PC-9 (cell line): ENCODE data around the gene TNNI3K. TPM values are rescaled to one million over a fixed set of nuclear protein-coding genes. Genes with fewer than 3 reads are reported as not detected.

Experiments used
- BruUV-seq: library from RNA; stranded (reverse); fragments of 400-500 nt; replicated peaks from 2 replicates; lab custom pipeline; 2021; lab: Mats Ljungman, UMichigan
- CTCF ChIA-PET: fragments of 300-600 bp; sonication (Branson Sonifier 250); formaldehyde crosslinking; loops from one replicate; lab custom pipeline; 2022; ENCODE audit warnings: antibody characterized with exemption; lab: Charles Lee
- POLR2A ChIA-PET: fragments of 300-600 bp; sonication (Branson Sonifier 250); formaldehyde crosslinking; loops from one replicate; lab custom pipeline; 2022; ENCODE audit warnings: antibody characterized with exemption; ENCODE audit not compliant: unreplicated experiment; lab: Charles Lee
- DNase-seq, 2 experiments: peaks; one replicate each; pipeline versions ENCODE4 v3.0.0 to v3.0.0-alpha.2; 2015 to 2022; ENCODE audit warnings: mixed read lengths in 1 of 2
- H2AFZ ChIP-seq: fragments of 200-600 bp; sonication (generic); 2 replicates; pipeline ENCODE4 v1.8.1; 2017; ENCODE audit warnings: antibody characterized with exemption
- H3F3A ChIP-seq: fragments of 200-600 bp; sonication (generic); 2 replicates; pipeline ENCODE4 v1.8.1; 2017; ENCODE audit warnings: antibody characterized with exemption, mild to moderate bottlenecking, low read depth; ENCODE audit not compliant: insufficient read depth
- H3K27ac ChIP-seq: fragments of 200-600 bp; sonication (generic); 2 replicates; pipeline ENCODE4 v1.6.1; 2016; ENCODE audit warnings: mixed run types
- H3K27me3 ChIP-seq: fragments of 200-600 bp; sonication (generic); 2 replicates; pipeline ENCODE4 v1.6.1; 2016; ENCODE audit warnings: low read depth, mixed run types; ENCODE audit not compliant: insufficient read depth
- H3K36me3 ChIP-seq: fragments of 200-600 bp; sonication (generic); 2 replicates; pipeline ENCODE4 v1.6.1; 2016; ENCODE audit warnings: low read depth, mixed run types
- H3K4me1 ChIP-seq: fragments of 200-600 bp; sonication (generic); replicated peaks from 2 replicates; pipeline ENCODE4 v1.6.1; 2016; ENCODE audit warnings: mixed run types; ENCODE audit not compliant: insufficient read depth
- H3K4me2 ChIP-seq: fragments of 200-600 bp; sonication (generic); 2 replicates; pipeline ENCODE4 v1.6.1; 2017; ENCODE audit warnings: mixed run types
- H3K4me3 ChIP-seq: fragments of 200-600 bp; sonication (generic); 2 replicates; pipeline ENCODE4 v1.6.1; 2016; ENCODE audit warnings: mixed run types
- H3K79me2 ChIP-seq: fragments of 200-600 bp; sonication (generic); 2 replicates; pipeline ENCODE4 v1.6.1; 2017; ENCODE audit warnings: low read depth, mixed run types
- H3K9me2 ChIP-seq: fragments of 200-600 bp; sonication (generic); 2 replicates; pipeline ENCODE4 v1.8.1; 2017; ENCODE audit warnings: mild to moderate bottlenecking; ENCODE audit not compliant: insufficient read depth
- H3K9me3 ChIP-seq: fragments of 200-600 bp; sonication (generic); 2 replicates; pipeline ENCODE4 v1.8.1; 2016; ENCODE audit warnings: low read depth; ENCODE audit not compliant: insufficient read depth
- H4K20me1 ChIP-seq: fragments of 200-600 bp; sonication (generic); 2 replicates; pipeline ENCODE4 v1.8.1; 2017; ENCODE audit not compliant: insufficient read depth
- CTCF ChIP-seq: fragments of 200-600 bp; sonication (generic); conservative IDR thresholded peaks from 2 replicates; pipeline ENCODE4 v1.6.1; 2017; ENCODE audit warnings: mixed run types, antibody characterized with exemption, mild to moderate bottlenecking, moderate library complexity
- EZH2 ChIP-seq: fragments of 200-600 bp; sonication (generic); IDR thresholded peaks from 2 replicates; pipeline ENCODE4 v1.8.0; 2017; ENCODE audit warnings: antibody characterized with exemption, low read depth
- intact Hi-C: fragments of 100-400 bp; cut with micrococcal nuclease; formaldehyde crosslinking; loops from one replicate; pipeline ENCODE4 v1.10.0; 2022; ENCODE audit not compliant: unreplicated experiment
- total RNA-seq: library from RNA; stranded (reverse); gene quantifications from 2 replicates; pipeline ENCODE4 v1.2.3, GENCODE V29; 2021

The TNNI3K gene
- total RNA-seq, 1 experiment from 2014 or later, result 1.4 TPM

GRCh38 chr1:74508449-74508848 lies 273.3 kb downstream of the TNNI3K start:
- Histone ChIP-seq H3K36me3 (no peaks in the 10 kb centered on the region), H4K20me1 (peaks cover 3% of the 10 kb centered on the region; the same call in 1 of the 2 replicates), H3K79me2 (no peaks in the 10 kb centered on the region), H3K4me2 (no peak overlapping the region), H3F3A (no peaks in the 10 kb centered on the region), H3K9me3 (no peaks in the 10 kb centered on the region), H3K4me1 (no peaks in the 10 kb centered on the region), H3K4me3 (no peak overlapping the region), H3K9me2 (no peaks in the 10 kb centered on the region), H3K27ac (no peak overlapping the region), H2AFZ (no peak overlapping the region), H3K27me3 (no peaks in the 10 kb centered on the region)
- DNase-seq, result no peak
- CTCF ChIA-PET, result no interaction called here
- POLR2A ChIA-PET, result interaction anchor here (0.6 kb wide), 1 partner anchor 203 kb away, joined by 4 read pairs; no protein-coding TSS in a partner anchor
- intact Hi-C loops, result loop anchor here (10.0 kb wide), 1 partner anchor 226 kb away; the partner anchor contains the start of genes CRYZ and TYW3
- TF ChIP-seq CTCF (no peak), EZH2 (no peak)
- BruUV-seq, result no TSS peak

GRCh38 chr1:74512170-74512915 lies 277.2 kb downstream of the TNNI3K start, which contains the start of gene LRRC53:
LRRC53 (minus strand) TSS chr1:74512611; CDS start chr1:74483349, 29,262 bp downstream.
- no peak within 1 kb of the TSS for H2AFZ ChIP-seq
- no peak within 1 kb of the TSS for H3K27ac ChIP-seq
- H3K4me1 ChIP-seq, result no peaks in the 10 kb centered on the region
- no peak within 1 kb of the TSS for H3K4me3 ChIP-seq
- BruUV-seq, result no TSS peak
- no peak for DNase-seq
- H3K9me3 ChIP-seq, result no peaks in the 10 kb centered on the region
- no peaks in the 10 kb centered on the region for H3K36me3 ChIP-seq
- intact Hi-C loops, result no loop called here
- H3K79me2 ChIP-seq, result no peaks in the 10 kb centered on the region
- no peak within 1 kb of the TSS for H3K4me2 ChIP-seq
- CTCF ChIA-PET, result no interaction called here
- POLR2A ChIA-PET, result no interaction called here
- H3F3A ChIP-seq, result no peaks in the 10 kb centered on the region
- TF ChIP-seq CTCF (no peak), EZH2 (no peak)
- no peaks in the 10 kb centered on the region for H3K27me3 ChIP-seq
- H3K9me2 ChIP-seq, result no peaks in the 10 kb centered on the region
- no peaks in the 10 kb centered on the region for H4K20me1 ChIP-seq

- H3K36me3 ChIP-seq, result no peaks in the 10 kb centered on the region
- H2AFZ ChIP-seq, result no peak overlapping the region
- no peaks in the 10 kb centered on the region for H4K20me1 ChIP-seq
- CTCF ChIA-PET, result no interaction called here
- H3K79me2 ChIP-seq, result no peaks in the 10 kb centered on the region
- TF ChIP-seq CTCF (no peak), EZH2 (no peak)
- H3K27ac ChIP-seq, result no peak overlapping the region
- intact Hi-C loops, result no loop called here
- no peak overlapping the region for H3K4me3 ChIP-seq
- no peak overlapping the region for H3K4me2 ChIP-seq
- no peaks in the 10 kb centered on the region for H3F3A ChIP-seq
- no peaks in the 10 kb centered on the region for H3K9me2 ChIP-seq
- no peaks in the 10 kb centered on the region for H3K9me3 ChIP-seq
- H3K27me3 ChIP-seq, result no peaks in the 10 kb centered on the region
- no TSS peak for BruUV-seq
- no peaks in the 10 kb centered on the region for H3K4me1 ChIP-seq
- no peak for DNase-seq
- POLR2A ChIA-PET, result interaction anchor here (0.6 kb wide), 1 partner anchor 136 kb away, joined by 10 read pairs; no protein-coding TSS in a partner anchor
Measured at GRCh38 chr1:74513411-74514300, 278.5 kb downstream of the TNNI3K start.
